ENCODE data around the gene ELK1. TPM values are rescaled to one million over a fixed set of nuclear protein-coding genes. Genes with fewer than 3 reads are reported as not detected.
"Not testable (repeated sequence)": the region's sequence is repeated elsewhere in the genome, so short reads cannot be mapped to it uniquely, and the experiment has no call there.

ELK1 gene
- total and polyA plus RNA-seq, 12 donors = 6.9 to 34.1 (median 24.8) TPM

DNA sequence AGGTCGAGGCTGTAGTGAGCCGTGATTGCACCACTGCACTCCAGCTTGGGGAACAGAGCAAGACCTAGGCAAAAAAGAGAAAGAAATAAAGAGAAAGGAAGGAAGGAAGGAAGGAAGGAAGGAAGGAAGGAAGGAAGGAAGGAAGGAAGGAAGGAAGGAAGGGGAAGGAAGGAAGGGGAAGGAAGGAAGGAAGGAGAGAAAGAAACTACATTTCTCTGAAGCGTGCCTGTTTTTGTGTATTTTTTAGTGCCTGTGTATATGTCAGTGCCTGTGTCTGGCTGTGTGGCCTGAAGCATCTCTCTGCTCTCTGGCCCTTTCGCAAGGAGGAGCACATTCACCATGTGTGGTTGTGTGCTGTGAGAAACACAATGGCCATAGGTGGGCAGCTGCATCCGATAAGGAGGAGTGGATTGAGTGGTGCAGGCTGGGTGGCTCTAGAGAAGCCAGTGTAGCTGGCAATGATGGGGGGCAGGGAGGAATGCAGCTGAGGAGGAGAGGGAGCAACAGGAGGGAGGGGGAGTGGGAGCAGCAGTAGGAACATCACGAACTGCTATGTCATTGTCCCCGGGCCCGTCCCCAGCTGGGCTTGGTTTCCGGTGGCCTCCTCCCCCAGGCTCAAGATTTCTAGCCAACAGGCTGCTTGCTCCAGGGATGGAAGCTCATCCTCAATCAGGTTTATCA, 42.1 kb downstream of the ELK1 start:
- DNase-seq (no peak), ATAC-seq (no peak)
- TF ChIP-seq, protein P1, sequence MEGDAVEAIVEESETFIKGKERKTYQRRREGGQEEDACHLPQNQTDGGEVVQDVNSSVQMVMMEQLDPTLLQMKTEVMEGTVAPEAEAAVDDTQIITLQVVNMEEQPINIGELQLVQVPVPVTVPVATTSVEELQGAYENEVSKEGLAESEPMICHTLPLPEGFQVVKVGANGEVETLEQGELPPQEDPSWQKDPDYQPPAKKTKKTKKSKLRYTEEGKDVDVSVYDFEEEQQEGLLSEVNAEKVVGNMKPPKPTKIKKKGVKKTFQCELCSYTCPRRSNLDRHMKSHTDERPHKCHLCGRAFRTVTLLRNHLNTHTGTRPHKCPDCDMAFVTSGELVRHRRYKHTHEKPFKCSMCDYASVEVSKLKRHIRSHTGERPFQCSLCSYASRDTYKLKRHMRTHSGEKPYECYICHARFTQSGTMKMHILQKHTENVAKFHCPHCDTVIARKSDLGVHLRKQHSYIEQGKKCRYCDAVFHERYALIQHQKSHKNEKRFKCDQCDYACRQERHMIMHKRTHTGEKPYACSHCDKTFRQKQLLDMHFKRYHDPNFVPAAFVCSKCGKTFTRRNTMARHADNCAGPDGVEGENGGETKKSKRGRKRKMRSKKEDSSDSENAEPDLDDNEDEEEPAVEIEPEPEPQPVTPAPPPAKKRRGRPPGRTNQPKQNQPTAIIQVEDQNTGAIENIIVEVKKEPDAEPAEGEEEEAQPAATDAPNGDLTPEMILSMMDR (IDR thresholded peaks at IDR 0.05) = no peak
- Histone ChIP-seq H3K36me3 (no peaks in the 10 kb centered on the region), H3K27me3 (no peaks in the 10 kb centered on the region), H3K4me1 (no peaks in the 10 kb centered on the region), H3K9me3 (no peaks in the 10 kb centered on the region), H3K4me3 (no peak overlapping the region), H3K27ac (no peak overlapping the region)
- intact Hi-C loops (cut with DNase I) = no loop called here
- WGBS, 2 donors = 38 to 44% methylated on average over 9 of the region's 9 CpGs

DNA sequence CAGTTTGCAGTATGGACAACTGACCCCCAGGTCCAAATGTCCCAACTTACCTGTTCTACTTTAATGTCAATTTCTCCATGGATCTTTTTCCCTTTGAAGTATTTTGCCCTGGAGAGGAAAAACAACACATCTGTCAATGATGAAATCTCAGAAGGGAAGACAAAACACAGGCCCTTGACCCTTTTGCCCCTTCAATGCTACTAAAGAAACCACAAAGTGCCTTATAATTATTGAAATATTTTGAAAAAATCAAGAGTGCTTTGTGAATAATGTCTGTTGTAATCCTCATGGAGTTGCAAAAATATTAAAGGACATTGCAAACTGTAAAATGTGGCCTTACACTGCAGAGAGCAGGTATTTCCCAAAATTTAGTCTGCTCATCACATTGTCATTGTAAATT, 43.3 kb downstream of the ELK1 start:
- DNase-seq (no peak), ATAC-seq (no peak)
- H3K9me3 ChIP-seq = no peaks in the 10 kb centered on the region
- TF ChIP-seq, protein P1 (IDR thresholded peaks at IDR 0.05) = no peak
- no peak overlapping the region for H3K27ac ChIP-seq
- H3K27me3 ChIP-seq = no peaks in the 10 kb centered on the region
- no peaks in the 10 kb centered on the region for H3K36me3 ChIP-seq
- H3K4me3 ChIP-seq = no peak overlapping the region
- intact Hi-C loops (cut with DNase I) = no loop called here
- no peaks in the 10 kb centered on the region for H3K4me1 ChIP-seq

- intact Hi-C loops (cut with DNase I) = no loop called here
- 66 to 73% methylated on average over 8 to 9 of the region's 9 CpGs for WGBS, 2 donors
- TF ChIP-seq, protein P1 (IDR thresholded peaks at IDR 0.05) = no peak
- H3K27ac ChIP-seq = no peak overlapping the region
- ATAC-seq (no peak), DNase-seq (no peak)
- H3K36me3 ChIP-seq = no peaks in the 10 kb centered on the region
- no peaks in the 10 kb centered on the region for H3K4me1 ChIP-seq
- no peak overlapping the region for H3K4me3 ChIP-seq
- H3K9me3 ChIP-seq = peaks cover 0 to 12% (median 0%) of the 10 kb centered on the region in 11 donors
- H3K27me3 ChIP-seq = no peaks in the 10 kb centered on the region
These were observed 45.3 kb downstream of the ELK1 start for GRCh38 chrX:47605024-47605423.

DNA sequence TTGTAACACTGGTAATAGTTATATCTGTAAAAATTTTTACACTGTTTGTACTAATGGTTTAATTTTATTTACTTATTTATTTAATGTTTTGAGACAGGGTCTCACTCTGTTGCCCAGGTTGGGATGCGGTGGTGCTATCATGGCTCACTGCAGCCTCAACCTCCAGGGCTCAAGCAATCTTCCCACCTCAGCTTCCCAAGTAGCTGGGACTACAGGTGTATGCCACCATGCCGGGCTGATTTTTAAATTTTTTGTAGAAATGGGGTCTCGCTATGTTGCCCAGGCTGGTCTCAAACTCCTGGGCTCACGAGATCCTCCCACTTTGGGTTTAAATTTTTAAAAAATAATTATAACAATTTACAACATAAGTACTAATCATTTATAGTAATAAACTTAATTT, 47.2 kb downstream of the ELK1 start:
- H3K9me3 ChIP-seq = peaks cover 0 to 25% (median 0%) of the 10 kb centered on the region in 11 donors
- 97% methylated on average over 4 of the region's 4 CpGs for WGBS, 2 donors
- H3K36me3 ChIP-seq; ATAC-seq; H3K4me3 ChIP-seq; H3K27me3 ChIP-seq; H3K27ac ChIP-seq; DNase-seq; intact Hi-C loops (cut with DNase I); H3K4me1 ChIP-seq: not testable (repeated sequence)

- intact Hi-C loops (cut with DNase I) = no loop called here
- ATAC-seq (no peak), DNase-seq (no peak)
- Histone ChIP-seq H3K27me3 (peaks cover 0 to 4% (median 0%) of the 10 kb centered on the region in 7 donors), H3K36me3 (no peaks in the 10 kb centered on the region), H3K4me1 (no peaks in the 10 kb centered on the region), H3K9me3 (peaks cover 0 to 44% (median 6%) of the 10 kb centered on the region in 11 donors), H3K27ac (no peak overlapping the region), H3K4me3 (no peak overlapping the region)
- WGBS, 2 donors = 90 to 100% methylated on average over 3 of the region's 3 CpGs
- TF ChIP-seq, protein P1 (IDR thresholded peaks at IDR 0.05) = no peak
These were observed 53.1 kb downstream of the ELK1 start for GRCh38 chrX:47597222-47597621.

Data from heart right ventricle (tissue), 16 donors.